HG03095 (cell line): ENCODE results near the gene CAMK2A.
"Not testable (repeated sequence)": the region's sequence is repeated elsewhere in the genome, so short reads cannot be mapped to it uniquely, and the experiment has no call there.

Source experiments
- ATAC-seq: cut with Tn5 transposase; IDR thresholded peaks from one replicate; pipeline ENCODE4 v1.9.1; 2021; ENCODE audit warnings: moderate library complexity; ENCODE audit not compliant: unreplicated experiment

CAMK2A gene

DNA sequence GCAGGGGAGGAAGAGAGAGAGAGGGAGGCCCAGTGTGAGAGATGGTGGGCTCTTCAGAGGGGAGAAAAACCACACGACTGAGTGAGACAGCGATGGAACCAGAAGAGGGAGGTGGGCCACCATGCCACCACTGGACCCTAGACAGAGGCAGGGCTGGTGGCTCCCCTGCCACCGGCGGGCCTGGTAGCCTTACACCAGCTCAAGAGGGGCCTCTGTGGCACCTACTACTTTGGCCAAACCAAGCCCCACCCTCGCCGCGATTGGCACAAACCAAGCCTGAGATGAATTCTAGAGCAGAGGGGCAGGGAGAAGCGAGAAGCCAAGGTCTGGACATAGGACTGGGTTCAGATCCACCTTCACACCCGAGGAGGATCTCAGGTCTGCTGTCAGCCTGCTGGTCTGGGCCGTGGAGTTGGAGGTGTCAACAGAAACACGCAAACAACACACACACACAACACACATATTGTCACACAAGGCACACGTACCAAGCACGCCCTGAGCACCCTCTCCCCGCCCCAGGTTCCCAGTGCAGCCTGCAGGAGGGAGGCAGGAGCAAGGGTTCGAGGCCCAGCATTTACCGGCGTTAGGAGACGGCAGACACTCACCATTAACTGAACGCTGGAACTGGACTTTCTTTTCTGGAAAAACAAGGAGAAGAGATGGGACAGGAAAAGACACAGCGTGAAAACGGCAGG is 50.3 kb downstream of the CAMK2A start:
- no peak for ATAC-seq

DNA sequence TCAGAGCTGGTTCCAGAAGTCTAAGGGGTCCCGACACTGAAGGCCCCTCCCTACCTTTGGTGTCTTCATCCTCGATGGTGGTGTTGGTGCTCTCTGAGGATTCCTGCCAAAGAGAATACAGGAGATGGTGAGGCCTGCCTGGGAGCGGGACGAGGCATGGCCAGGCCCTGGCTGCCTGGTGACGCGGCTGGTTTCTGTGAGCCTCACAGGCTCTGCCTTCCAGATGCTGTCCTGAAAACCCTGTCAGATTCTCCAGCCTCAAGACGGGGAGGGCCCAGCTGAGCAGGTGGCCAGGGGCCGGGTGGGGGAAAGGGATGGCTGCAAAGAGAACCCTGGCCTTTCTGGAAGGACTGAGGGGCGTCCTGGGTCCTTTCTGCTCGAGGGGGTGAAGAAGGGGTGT is 50.9 kb downstream of the CAMK2A start:
- no peak for ATAC-seq

DNA sequence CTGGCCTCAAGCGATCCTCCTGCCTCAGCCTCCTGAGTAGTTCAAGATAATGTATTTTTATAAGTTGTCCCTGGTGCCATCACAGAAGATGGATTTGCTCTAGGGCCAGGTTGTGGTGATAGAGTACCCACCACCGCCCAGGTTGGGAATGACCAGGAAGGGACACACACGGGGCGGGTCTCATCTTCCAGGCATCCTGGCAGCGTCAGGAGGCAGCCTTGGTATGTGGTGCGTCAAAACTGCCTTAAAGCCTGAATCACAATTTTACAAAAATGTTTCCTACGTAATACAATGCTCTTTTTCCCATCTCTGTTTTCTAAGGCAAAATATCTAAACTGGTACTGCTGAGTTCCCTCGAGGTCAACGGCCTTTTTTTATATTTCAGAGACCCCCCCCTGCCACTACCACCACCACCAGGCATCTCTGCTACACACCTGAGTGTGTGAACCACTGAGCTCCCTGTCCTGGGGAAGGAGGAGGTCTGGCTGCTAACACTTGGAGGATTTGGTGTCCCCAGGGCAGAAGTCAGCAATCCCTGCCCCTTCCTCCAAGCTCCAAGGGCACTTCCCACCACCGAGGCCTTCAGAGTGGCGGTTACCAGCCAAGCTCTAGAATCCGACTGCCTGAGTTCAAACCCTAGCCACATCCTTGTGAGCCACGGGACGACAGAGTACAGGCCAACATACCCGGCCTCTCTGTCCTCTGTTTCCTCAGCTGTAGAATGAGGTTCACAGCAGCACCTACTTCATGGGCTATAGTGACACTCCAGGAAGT is 52.4 kb downstream of the CAMK2A start:
- no peak for ATAC-seq

DNA sequence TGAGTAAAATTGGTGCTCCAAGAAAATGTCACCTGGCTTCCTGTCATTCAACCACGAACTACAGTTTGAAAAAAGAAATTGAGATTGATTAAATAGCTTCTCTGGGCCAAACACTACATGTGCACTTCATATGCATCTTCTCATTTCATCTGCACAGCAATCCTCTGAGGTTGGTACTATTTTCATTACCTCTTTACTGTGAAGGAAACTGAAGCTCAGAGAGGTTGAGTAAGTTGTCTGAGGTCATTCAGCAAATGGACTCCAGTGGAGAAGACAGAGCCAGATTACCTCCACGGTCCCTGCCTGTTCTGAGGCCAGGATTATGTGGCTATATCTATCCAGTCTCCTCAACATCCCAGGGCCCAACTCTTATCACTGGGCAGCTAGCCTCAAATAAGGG is 53.3 kb downstream of the CAMK2A start:
- ATAC-seq: no peak

DNA sequence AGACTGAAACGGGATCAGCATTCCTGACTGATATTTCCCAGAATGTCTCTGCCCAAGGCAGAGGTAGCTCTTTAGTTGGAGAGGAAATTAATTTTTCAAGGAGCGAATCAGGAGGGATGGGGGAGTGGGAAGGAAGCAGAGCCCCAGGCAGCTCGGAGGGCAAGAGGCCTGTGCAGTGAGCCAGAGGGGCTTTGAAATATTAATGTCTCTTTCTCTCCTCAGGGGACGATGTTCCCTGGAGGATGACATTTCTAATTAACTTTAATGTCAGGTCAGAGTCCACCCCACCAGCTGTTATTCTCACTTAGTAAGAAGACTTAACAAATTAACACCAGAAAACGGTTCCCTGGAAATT is 54.1 kb downstream of the CAMK2A start:
- ATAC-seq: no peak

DNA sequence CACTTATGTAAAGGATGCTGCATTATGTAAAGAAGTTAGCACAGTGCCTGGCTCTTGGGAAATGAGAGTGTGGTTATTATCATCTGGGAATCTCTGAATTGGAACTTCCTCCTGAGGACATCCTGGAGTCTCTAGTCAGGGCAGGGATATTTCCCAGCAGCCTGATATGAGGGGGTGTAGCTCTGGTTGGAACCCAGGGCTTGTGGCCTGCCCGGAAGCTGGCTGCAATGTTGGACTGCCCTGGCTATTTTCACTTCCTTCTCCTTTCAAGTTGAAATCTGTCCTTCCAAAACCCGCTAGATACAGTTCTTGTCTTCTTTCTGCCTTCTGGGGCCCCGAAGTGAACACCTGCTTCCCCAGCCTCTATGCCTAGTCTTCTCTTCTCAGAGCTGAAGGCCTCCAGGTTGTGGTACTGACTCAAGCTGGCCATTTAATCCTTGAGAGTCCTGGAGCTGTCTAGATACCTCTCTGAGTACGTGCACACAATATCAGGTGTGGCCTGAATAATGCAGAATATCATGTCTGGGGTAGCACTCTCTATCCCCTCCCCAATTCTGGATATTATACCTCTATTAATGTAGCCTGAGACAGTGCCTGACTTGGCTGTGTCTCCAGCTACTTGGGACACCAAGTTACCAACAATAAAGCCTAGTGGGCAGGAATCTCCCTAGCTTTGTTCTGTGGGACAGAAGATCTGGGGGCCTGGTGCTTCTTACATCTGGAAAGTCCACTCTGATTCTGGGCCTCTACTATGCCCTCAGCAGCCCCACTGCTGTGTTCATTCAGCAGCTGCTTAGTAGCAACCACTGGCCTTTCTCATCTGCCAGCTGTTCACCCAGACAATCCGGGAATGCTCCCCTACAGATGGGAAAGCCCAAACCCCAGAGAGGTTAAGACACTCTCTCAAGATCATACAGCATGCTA is 54.7 kb downstream of the CAMK2A start:
- no peak for ATAC-seq

DNA sequence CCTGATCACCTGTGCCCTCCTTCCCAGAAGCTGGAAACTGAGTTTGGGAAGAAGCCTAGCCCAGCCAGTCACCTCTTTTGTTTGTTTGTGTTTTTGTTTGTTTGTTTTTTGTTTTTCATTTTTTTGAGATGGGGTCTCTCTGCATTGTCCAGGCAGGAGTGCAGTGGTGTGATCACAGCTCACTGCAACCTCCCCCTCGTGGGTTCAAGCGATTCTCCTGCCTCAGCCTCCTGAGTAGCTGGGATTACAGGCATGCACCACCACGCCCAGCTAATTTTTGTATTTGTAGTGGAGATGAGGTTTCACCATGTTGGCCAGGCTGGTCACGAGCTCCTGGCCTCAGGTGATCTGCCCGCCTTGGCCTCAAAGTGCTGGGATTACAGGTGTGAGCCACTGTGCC is 55.9 kb downstream of the CAMK2A start:
- ATAC-seq: not testable (repeated sequence)

DNA sequence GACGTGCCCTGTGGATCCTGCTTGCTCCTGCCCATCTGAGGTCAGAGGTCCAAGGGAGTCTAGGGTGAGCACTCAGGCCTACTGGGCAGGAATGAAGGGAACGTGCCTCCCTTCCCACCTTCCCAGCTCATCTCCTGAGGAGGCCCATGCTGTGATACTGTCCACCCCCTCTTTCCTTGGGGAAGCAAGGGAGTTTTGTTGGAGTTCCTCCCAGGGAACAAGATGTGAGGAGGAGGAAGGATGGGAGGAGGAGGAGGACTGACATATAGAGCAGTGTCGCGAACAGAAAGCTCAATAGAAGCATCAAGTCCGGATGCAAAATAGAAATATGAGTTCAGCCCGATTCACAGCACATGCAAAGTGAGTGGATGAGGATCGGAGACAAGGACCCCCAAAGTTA is 58.7 kb downstream of the CAMK2A start:
- ATAC-seq: no peak

DNA sequence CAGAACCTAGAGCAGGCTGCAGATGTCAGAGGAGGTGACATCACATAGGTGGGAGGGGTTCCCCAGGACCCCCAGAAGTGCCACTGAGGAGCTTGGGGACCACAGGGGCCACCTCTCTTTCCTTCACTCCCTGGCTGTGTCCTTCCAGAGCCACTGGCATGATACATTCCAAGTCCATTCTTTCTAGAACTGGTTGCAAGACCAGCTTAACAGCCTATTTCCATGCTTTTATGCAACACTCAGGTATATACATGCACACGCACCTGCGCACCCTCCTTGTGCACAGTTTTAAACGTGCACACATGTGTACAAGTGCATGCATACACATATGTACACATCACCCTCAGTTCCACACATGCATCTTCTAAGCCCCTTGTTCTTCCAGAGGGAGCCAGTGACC is 60.0 kb downstream of the CAMK2A start:
- no peak for ATAC-seq

DNA sequence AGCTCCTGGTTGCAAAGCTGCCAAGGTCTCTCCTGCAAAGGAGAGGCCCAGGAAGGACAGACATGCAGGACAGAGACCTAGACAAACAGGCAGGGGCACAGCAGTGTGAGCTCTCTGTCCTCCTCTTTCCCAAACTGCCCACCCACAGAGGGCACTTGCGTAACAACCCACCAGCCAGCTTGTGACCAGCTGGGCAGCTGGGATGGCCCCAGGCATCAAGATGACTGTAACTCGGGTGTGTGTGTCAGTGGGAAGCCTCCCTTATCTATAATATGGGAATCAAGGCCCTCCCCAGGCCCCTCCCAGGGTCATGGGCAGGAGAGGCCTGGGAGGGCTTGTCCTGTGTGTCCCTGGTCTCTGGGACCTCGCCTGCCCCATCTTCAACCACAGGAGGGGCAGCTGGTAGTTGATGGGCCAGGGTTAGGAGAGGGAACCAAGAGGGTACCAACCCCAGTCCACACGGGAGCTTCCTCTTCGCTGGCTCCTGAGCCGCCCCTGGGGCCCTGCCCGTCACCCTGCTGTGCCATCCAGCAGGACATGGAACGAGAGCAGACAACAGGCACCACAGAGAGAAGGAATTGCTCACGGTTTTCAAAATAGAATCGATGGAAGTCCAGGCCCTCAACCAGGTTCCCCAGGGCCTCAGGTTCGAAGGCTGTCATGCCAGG is 61.8 kb downstream of the CAMK2A start:
- no peak for ATAC-seq

DNA sequence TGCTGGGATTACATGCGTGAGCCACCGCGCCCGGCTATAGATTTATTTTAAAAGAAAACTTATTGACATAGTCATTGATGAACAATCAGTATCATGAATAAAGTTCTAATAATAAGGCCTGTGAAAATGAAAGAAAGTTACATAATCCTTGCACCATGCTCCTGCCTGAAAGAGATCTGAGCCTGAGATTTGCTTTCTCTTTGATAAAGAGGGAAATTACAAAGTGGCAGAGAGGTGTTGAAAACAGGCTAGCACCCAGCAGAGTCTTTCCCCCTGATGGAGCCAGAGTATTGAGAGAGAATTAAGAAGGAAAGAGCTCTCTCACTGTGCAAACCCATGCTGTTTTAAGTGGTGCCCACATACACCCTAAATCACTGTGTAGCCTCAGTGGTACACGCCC is 62.5 kb downstream of the CAMK2A start:
- no peak for ATAC-seq

DNA sequence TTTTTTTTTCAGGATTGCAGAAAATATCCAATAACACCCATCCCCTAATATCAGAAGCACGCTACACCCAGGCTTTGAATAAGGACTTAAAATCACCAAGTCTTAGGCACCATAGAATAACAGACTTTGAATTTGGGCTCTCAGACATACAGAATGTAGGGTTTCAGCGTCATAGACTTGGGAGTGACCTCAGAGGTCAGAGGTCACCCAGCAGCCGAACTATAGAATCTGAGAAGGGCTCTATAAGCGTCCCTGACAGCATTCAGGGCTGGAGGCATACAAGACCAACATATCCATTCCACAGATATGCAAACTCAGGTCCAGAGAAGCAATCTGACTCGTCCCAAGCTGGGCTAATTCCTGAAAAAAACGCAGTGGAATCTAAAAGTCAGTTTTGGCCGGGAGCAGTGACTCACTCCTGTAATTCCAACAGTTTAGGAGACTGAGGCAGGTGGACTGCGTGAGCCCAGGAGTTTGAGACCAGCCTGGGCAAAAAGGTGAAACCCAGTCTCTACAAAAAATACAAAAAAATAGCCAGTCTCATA is 65.0 kb downstream of the CAMK2A start:
- no peak for ATAC-seq

DNA sequence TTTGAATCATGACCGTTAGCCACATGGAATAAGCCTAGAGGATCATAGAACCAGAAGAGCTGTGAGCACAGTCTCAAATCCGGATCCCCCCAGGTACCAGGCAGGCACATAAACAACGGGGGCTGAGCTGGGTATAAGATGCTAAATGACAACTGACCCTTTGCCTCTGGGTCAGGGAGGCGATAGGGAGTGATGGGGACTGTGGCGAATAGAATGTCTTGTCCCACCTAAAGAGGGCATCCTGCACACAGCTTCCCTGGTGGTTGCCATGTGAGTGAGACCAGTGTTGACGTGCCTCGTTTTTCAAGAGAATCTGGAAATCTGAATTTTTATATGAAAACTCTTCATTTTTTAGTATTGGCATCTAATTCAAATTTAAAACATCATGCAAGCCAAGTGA is 66.1 kb downstream of the CAMK2A start:
- no peak for ATAC-seq

DNA sequence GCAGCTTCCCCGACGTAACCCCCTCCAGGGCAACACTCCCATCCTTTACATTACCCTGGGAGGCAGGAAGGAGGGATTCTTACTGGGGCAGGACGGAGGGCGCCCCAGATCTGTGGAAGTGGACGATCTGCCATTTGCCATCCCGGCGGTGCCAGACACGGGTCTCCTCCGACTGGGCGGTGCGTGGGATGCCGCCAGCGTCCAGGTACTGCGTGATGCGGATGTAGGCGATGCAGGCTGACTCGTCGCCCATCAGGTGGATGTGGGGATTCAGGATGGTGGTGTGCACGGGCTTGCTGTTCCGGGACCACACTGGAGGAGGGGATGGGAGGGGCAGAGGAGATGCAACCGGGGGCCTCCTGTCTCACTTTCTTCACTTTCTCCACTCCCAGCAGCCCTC is 66.7 kb downstream of the CAMK2A start:
- no peak for ATAC-seq

DNA sequence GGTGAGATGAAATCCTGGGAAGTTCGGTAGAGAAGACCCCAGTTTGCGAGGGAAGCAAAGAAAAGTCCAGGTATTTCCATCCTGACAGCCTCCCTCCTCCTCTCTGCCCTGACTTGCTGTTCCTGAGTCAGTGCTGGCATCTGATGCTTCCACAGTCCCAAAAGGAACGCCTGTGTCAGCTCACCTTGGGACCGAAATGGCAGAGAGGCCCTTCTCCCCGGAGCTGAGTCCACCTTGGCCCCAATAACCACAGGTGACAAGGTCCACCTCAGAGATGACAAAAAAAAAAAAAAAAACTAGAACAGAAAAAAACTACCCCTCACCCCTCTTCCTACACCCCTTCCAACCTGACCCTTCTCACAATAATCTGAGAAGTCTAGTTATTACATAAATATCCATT is 68.1 kb downstream of the CAMK2A start:
- ATAC-seq: no peak

DNA sequence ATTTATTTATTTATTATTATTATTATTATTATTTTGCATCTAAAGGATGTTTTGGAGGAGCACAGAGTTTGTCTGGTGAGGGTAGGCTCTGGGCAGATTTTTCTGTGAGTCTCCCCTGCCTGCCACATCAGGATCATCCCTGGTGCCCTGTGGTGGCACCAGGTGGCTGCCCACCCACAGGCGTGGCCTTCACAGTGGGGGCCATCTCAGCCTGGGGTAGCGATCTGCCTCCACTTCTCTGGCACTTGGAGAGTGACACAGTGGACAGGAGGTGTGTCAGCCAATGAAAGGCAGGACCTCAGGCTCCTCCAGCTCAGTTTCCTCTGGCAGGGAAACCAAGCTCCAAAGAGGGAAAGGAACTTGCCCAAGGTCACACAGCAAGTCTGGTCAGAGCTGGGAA is 69.7 kb downstream of the CAMK2A start:
- ATAC-seq: no peak

DNA sequence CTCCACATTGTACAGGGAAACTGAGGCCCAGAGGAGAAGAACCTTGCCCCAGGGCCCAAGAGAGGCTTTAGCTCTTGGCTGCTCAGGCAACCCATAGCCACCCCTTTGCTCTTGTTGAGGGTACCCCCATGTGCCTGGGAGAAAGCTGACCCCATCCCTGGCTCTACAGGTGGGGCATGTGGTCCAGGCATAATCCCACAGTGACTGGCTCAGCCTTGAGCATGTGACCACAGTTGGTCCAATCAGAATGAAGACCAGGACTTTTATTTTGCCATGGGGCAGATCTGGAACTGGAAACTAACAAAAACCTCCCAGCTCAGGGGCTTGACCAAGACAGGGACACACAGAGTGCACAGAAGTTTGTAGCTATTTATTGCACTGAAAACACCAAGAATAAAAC is 70.4 kb downstream of the CAMK2A start:
- ATAC-seq: no peak

DNA sequence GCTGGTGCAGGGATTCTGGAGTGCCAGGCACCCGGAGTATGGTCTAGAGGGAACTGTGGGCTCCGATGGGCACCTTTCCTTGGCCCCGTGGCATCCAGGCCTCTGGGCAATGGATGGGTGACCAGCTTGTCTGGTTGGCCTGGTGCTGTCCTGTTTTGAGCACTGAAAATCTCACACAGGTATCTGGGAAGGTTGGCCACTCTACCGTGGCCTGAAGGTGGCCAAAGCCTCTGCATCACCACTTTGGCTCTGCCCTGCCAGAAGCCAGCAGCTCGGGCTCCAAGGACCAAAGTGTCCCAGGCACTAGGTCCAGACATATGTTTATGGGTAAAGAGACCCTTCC is 70.9 kb downstream of the CAMK2A start:
- no peak for ATAC-seq

DNA sequence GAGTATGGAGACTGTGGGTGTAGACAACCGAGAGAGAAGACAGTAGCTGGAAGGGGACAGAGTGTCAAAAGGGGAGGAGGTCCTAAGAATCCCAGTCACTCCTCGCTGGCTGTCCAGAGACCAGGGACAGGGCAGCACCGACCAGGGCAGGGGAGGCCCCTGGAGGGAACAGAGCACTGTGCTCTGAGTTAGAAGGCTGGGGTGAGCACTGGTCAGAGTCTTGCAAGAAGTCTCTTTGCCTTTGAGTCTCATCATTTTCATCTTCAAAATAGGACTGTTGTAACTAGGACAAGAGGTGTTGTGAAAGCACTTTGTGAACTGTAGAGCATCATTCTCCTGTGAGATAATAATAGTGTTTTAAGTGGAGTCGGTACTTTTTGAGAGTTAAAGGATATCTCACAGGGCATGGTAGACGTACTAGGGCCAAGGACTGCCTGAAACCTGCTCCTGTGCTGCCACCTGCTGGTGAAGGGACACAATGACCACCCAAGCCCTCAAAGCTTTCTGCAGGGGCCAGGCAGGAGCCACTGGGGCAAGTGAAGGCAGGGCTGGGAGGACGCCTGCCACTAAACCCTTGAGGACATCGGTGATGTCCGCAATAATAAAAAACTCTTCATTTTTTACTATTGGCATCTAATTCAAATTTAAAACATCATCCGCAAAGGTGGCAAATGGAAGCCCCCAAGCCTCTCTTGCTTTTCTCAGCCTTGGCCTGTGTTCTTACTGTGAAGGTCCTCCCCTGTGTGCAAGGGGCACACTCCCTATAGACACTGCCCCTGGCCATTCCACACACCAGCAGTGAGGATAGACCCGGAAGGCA is 71.5 kb downstream of the CAMK2A start:
- ATAC-seq: peak; percentile 80

DNA sequence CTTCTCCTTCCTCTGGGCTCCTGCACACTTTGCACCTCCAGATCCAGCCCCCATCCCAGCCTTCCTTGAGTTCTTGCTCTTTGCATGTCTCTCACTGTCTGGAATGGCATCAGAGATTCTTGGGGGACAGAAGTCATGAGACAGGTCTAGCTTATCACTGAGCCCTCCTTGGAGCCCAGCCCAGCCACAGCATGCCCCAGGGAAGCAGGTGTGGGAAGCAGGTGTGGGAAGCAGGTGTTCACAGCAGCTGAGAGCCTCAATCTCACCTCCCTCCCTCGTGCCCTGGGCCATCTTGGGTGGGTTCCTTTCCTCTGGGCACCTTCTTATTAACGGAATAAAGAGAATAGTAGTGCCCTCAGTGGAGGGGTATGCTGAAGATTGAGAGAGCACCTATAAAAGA is 72.5 kb downstream of the CAMK2A start:
- no peak for ATAC-seq
